OCI-LY3 (cell line): ENCODE measurements around the gene CHFR.

Experiments
- CTCF ChIP-seq: fragments of 200-600, 300-600 bp; sonication (generic); IDR thresholded peaks from 2 replicates; pipeline ENCODE4 v1.5.1; 2014; ENCODE audit warnings: antibody characterized with exemption, low read length, low read depth
- EZH2phosphoT487 ChIP-seq: fragments of 200-600 bp; shearing (Covaris generic); IDR thresholded peaks from 2 replicates; pipeline ENCODE4 v1.6.1; 2018; ENCODE audit warnings: antibody characterized with exemption, mixed run types, low read depth

- TF ChIP-seq CTCF, result no peak
- TF ChIP-seq EZH2phosphoT487, result no peak
Measured at GRCh38 chr12:132803888-132804287, 83.5 kb downstream of the CHFR start.
